Keratinocyte (primary cell): ENCODE data around the gene KRTAP4-9. TPM values are rescaled to one million over a fixed set of nuclear protein-coding genes. Genes with fewer than 3 reads are reported as not detected.
"Not testable (repeated sequence)": the region's sequence is repeated elsewhere in the genome, so short reads cannot be mapped to it uniquely, and the experiment has no call there.

Experiments used
- DNase-seq: peaks from one replicate; pipeline ENCODE4 v3.0.0-alpha.2; 2011; ENCODE audit warnings: low read depth, missing footprints, low spot score
- FAIRE-seq: peaks from 2 replicates; lab custom pipeline; 2011; peaks lifted over from hg19 to GRCh38; lab: Jason Lieb, UNC
- H2AFZ ChIP-seq: 2 replicates; pipeline ENCODE4 v1.6.0; 2012; ENCODE audit warnings: low read length, control low read depth, inconsistent platforms; ENCODE audit not compliant: control insufficient read depth
- H3K27ac ChIP-seq: 2 replicates; pipeline ENCODE4 v1.5.1; 2011; ENCODE audit warnings: low read length; ENCODE audit not compliant: control insufficient read depth, insufficient read depth
- H3K27me3 ChIP-seq: 3 replicates; pipeline ENCODE4 v1.6.0; 2011; ENCODE audit warnings: low read length; ENCODE audit not compliant: control insufficient read depth, insufficient read depth; ENCODE audit errors: extremely low read depth
- H3K36me3 ChIP-seq, 2 experiments: 2 replicates in 1 of 2; 3 replicates in 1 of 2; pipeline ENCODE4 v1.5.1; 2011; ENCODE audit warnings: low read length in 2 of 2, mild to moderate bottlenecking in 1 of 2; ENCODE audit not compliant: control insufficient read depth in 2 of 2, insufficient read depth in 2 of 2; ENCODE audit errors: extremely low read depth in 1 of 2
- H3K4me1 ChIP-seq: 3 replicates; pipeline ENCODE4 v1.5.1; 2011; ENCODE audit warnings: low read length; ENCODE audit not compliant: control insufficient read depth, insufficient read depth; ENCODE audit errors: extremely low read depth
- H3K4me2 ChIP-seq: 3 replicates; pipeline ENCODE4 v1.6.0; 2011; ENCODE audit warnings: low read depth, low read length; ENCODE audit not compliant: control insufficient read depth, insufficient read depth; ENCODE audit errors: extremely low read depth
- H3K4me3 ChIP-seq, 3 experiments: fragments of 200-600 bp in 1 of 3; sonication (generic) in 1 of 3; 2 replicates in 2 of 3; 3 replicates in 1 of 3; pipeline ENCODE4 v1.5.1; 2011 to 2016; ENCODE audit warnings: low read length in 3 of 3, mild to moderate bottlenecking in 3 of 3, control low read depth in 2 of 3, inconsistent platforms in 1 of 3, low read depth in 1 of 3, mixed read lengths in 1 of 3, mixed run types in 1 of 3, moderate library complexity in 1 of 3; ENCODE audit not compliant: control insufficient read depth in 2 of 3, insufficient read depth in 2 of 3; ENCODE audit errors: extremely low read depth in 1 of 3
- H3K79me2 ChIP-seq: 2 replicates; pipeline ENCODE4 v1.6.0; 2012; ENCODE audit warnings: low read length; ENCODE audit not compliant: control insufficient read depth, insufficient read depth
- H3K9ac ChIP-seq: 3 replicates; pipeline ENCODE4 v1.6.0; 2011; ENCODE audit warnings: low read length; ENCODE audit not compliant: control insufficient read depth, insufficient read depth; ENCODE audit errors: extremely low read depth
- H3K9me1 ChIP-seq: 3 replicates; pipeline ENCODE4 v1.6.0; 2011; ENCODE audit warnings: low read length; ENCODE audit not compliant: control insufficient read depth, insufficient read depth; ENCODE audit errors: extremely low read depth
- H3K9me3 ChIP-seq: 2 replicates; pipeline ENCODE4 v1.5.1; 2012; ENCODE audit warnings: low read depth, low read length; ENCODE audit not compliant: control insufficient read depth
- H4K20me1 ChIP-seq: 3 replicates; pipeline ENCODE4 v1.6.0; 2011; ENCODE audit warnings: low read length; ENCODE audit not compliant: control insufficient read depth, insufficient read depth; ENCODE audit errors: extremely low read depth
- CTCF ChIP-seq, 3 experiments: IDR thresholded peaks in 1 of 3; conservative IDR thresholded peaks in 1 of 3; optimal IDR thresholded peaks in 1 of 3; 2 replicates in 2 of 3; 3 replicates in 1 of 3; pipeline versions ENCODE3 to v1.5.1; 2011; ENCODE audit warnings: low read length in 3 of 3, mild to moderate bottlenecking in 3 of 3, moderate library complexity in 2 of 3, control low read depth in 1 of 3, inconsistent platforms in 1 of 3; ENCODE audit not compliant: insufficient read depth in 2 of 3; ENCODE audit errors: extremely low read depth in 1 of 3
- EZH2 ChIP-seq: IDR thresholded peaks from one replicate; pipeline ENCODE4 v1.6.1; 2012; ENCODE audit warnings: inconsistent platforms, mild to moderate bottlenecking, low read length, moderate library complexity
- dilution Hi-C: fragments of 300-500 bp; cut with MboI; formaldehyde crosslinking; loops from one replicate; pipeline ENCODE4 v1.7.0; 2020; ENCODE audit warnings: low sequenced_read_pairs; ENCODE audit not compliant: extremely low pct_ligation_motif_present
- polyA plus RNA-seq, 5 experiments: library from polyadenylated mRNA; depleted of rRNA in 3 of 5; stranded (reverse) in 3 of 5; stranded (forward) in 1 of 5; unstranded in 1 of 5; fragments of >200 nt; gene quantifications; 1 replicate in 1 of 5; 2 replicates in 3 of 5; 3 replicates in 1 of 5; pipeline versions ENCODE4 v1.2.1 to v1.2.3, GENCODE V29; 2011 to 2012; ENCODE audit warnings: missing spikeins in 2 of 5, low read depth in 1 of 5, low replicate concordance in 1 of 5

KRTAP4-9 gene
- polyA plus RNA-seq, 1 donor (not counting 4 experiments of a cell fraction or from before 2014, with no cell fraction given): not detected

- DNase-seq: no peak
- Histone ChIP-seq H3K4me1 (peaks cover 32% of the 10 kb centered on the region), H3K9ac (no peak within 1 kb of the TSS), H3K9me3 (no peaks in the 10 kb centered on the region), H3K27me3 (no peaks in the 10 kb centered on the region), H3K79me2 (no peaks in the 10 kb centered on the region), H3K4me2 (no peak within 1 kb of the TSS), H3K27ac (no peak within 1 kb of the TSS), H3K36me3 (no peaks in the 10 kb centered on the region), H2AFZ (no peak within 1 kb of the TSS), H3K9me1 (no peaks in the 10 kb centered on the region), H3K4me3 (no peak within 1 kb of the TSS), H4K20me1 (no peaks in the 10 kb centered on the region)
- no peak for FAIRE-seq
- dilution Hi-C loops: no loop called here
- TF ChIP-seq CTCF (optimal IDR thresholded peaks at IDR 0.05 in 1 of 3, IDR thresholded peaks at IDR 0.05 in 1 of 3, conservative IDR thresholded peaks at IDR 0.05 in 1 of 3; ENCODE audit: extremely low read depth in 1 of 3, insufficient read depth in 2 of 3, low read length in 3 of 3) (no peak), EZH2 (no peak)
These were observed 3.5 kb upstream of the KRTAP4-9 start, which contains the start of gene KRTAP4-16 for GRCh38 chr17:41101586-41102259. TSS of gene KRTAP4-16 (minus strand) at chr17:41102209. CDS start at chr17:41102209, 0 bp downstream.

- H3K9me3 ChIP-seq: no peaks in the 10 kb centered on the region
- no peaks in the 10 kb centered on the region for H3K36me3 ChIP-seq
- peak overlapping the region; percentile 8 for H3K27ac ChIP-seq
- no peak overlapping the region for H2AFZ ChIP-seq
- no peaks in the 10 kb centered on the region for H3K79me2 ChIP-seq
- H3K4me2 ChIP-seq: no peak overlapping the region
- TF ChIP-seq CTCF (optimal IDR thresholded peaks at IDR 0.05 in 1 of 3, IDR thresholded peaks at IDR 0.05 in 1 of 3, conservative IDR thresholded peaks at IDR 0.05 in 1 of 3; ENCODE audit: extremely low read depth in 1 of 3, insufficient read depth in 2 of 3, low read length in 3 of 3): no peak
- TF ChIP-seq EZH2: no peak
- FAIRE-seq: no peak
- no peaks in the 10 kb centered on the region for H3K9me1 ChIP-seq
- H3K27me3 ChIP-seq: no peaks in the 10 kb centered on the region
- no peak for DNase-seq
- dilution Hi-C loops: no loop called here
- no peaks in the 10 kb centered on the region for H4K20me1 ChIP-seq
- no peak overlapping the region for H3K4me3 ChIP-seq
- H3K4me1 ChIP-seq: peaks cover 21% of the 10 kb centered on the region
- no peak overlapping the region for H3K9ac ChIP-seq
These were observed 1.3 kb upstream of the KRTAP4-9 start for GRCh38 chr17:41103896-41104295.

GRCh38 chr17:41104386-41105038 lies 677 bp upstream of the KRTAP4-9 start:
- DNase-seq: peak; percentile 44
- not testable (repeated sequence) for H3K27ac ChIP-seq

More at GRCh38 chr17:41104386-41105038, 677 bp upstream of the KRTAP4-9 start:
- H3K4me2 ChIP-seq, dilution Hi-C loops, H3K36me3 ChIP-seq, H3K27me3 ChIP-seq, H3K9me3 ChIP-seq, H3K4me3 ChIP-seq, H3K9ac ChIP-seq, H2AFZ ChIP-seq, H3K9me1 ChIP-seq, H3K79me2 ChIP-seq, H4K20me1 ChIP-seq: not testable (repeated sequence)
- peak; percentile 97 for FAIRE-seq
- peaks cover 20% of the 10 kb centered on the region for H3K4me1 ChIP-seq
